Measurements from ENCODE around the gene LCLAT1. TPM values are rescaled to one million over a fixed set of nuclear protein-coding genes. Genes with fewer than 3 reads are reported as not detected.

Gene LCLAT1
- total RNA-seq, 1 donor from 2014 or later, result 18.8 TPM

DNA sequence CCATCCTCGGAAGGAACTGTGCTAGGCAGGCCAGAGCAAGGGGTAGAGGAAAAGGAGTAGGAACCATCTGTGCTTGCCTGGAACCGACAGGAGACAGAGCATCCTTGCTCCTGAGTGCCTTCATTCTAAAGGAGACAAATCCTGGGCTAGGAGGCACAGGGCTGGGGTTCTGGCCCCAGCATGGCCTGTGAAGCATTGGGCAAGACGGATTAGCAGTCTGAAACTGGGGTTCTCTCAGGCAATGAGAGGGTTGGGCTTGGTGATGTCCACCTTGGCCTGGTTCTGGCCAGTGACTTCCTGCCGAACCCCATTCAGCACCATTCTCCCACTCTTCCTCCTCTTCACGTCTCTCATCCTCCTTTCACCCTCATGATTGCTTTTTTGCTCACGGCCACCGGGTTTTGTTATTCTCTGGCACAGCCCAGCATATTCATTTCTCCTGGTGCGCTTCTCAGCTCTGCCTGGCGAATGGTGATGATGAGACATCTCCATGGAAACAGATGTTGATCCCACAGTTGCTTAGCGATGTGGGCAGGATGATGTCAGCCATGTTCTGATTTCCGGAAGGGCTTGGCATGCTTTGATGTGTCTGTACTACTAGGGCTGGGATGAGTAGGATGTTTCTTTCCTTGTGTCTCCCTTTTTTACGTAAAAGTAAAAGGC lies 232.5 kb downstream of the LCLAT1 start:
- no peak overlapping the region for H3K27ac ChIP-seq (ENCODE audit: low read depth, low read length)
- H3K36me3 ChIP-seq (ENCODE audit: control insufficient read depth in 3 of 3, insufficient read depth in 3 of 3, low read length in 3 of 3), result no peaks in the 10 kb centered on the region
- no peaks in the 10 kb centered on the region for H3K27me3 ChIP-seq (ENCODE audit: control insufficient read depth in 3 of 3, insufficient read depth in 3 of 3, low read length in 3 of 3)
- H3K4me3 ChIP-seq (ENCODE audit: low read length in 3 of 3), result no peak overlapping the region
- no peaks in the 10 kb centered on the region for H3K4me1 ChIP-seq (ENCODE audit: control insufficient read depth in 3 of 3, insufficient read depth in 3 of 3, low read length in 3 of 3)
- H3K9me3 ChIP-seq (ENCODE audit: control insufficient read depth in 3 of 3, low read length in 3 of 3), result no peaks in the 10 kb centered on the region
- H3K9ac ChIP-seq (ENCODE audit: low read depth in 1 of 3, low read length in 3 of 3), result no peak overlapping the region

DNA sequence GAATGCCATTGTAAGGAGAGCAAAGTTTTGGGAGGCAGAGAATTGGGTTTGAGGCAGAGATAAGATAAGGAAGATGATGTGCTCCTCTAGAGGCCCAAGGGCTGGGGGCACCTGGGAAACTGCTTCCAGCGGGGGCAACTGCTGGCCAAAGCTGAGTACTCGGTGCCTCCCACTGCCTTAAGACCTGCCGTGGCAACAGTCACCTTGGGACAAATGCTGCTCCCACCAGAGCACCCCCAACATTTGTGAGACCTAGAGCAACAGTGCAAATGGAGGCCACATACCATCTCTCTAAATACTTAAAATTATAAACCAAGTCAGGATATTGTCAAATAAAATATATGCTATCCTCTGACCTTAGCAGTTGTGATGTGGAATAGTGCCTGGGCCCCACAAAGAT lies 233.1 kb downstream of the LCLAT1 start:
- Histone ChIP-seq H3K4me1 (ENCODE audit: control insufficient read depth in 3 of 3, insufficient read depth in 3 of 3, low read length in 3 of 3) (no peaks in the 10 kb centered on the region), H3K9ac (ENCODE audit: low read depth in 1 of 3, low read length in 3 of 3) (no peak overlapping the region), H3K9me3 (ENCODE audit: control insufficient read depth in 3 of 3, low read length in 3 of 3) (no peaks in the 10 kb centered on the region), H3K36me3 (ENCODE audit: control insufficient read depth in 3 of 3, insufficient read depth in 3 of 3, low read length in 3 of 3) (no peaks in the 10 kb centered on the region), H3K27me3 (ENCODE audit: control insufficient read depth in 3 of 3, insufficient read depth in 3 of 3, low read length in 3 of 3) (no peaks in the 10 kb centered on the region), H3K4me3 (ENCODE audit: low read length in 3 of 3) (no peak overlapping the region), H3K27ac (ENCODE audit: low read depth, low read length) (no peak overlapping the region)

GRCh38 chr2:30681022-30681421 lies 234.0 kb downstream of the LCLAT1 start:
- no peak overlapping the region for H3K9ac ChIP-seq (ENCODE audit: low read depth in 1 of 3, low read length in 3 of 3)
- H3K36me3 ChIP-seq (ENCODE audit: control insufficient read depth in 3 of 3, insufficient read depth in 3 of 3, low read length in 3 of 3), result no peaks in the 10 kb centered on the region
- no peaks in the 10 kb centered on the region for H3K4me1 ChIP-seq (ENCODE audit: control insufficient read depth in 3 of 3, insufficient read depth in 3 of 3, low read length in 3 of 3)
- H3K27me3 ChIP-seq (ENCODE audit: control insufficient read depth in 3 of 3, insufficient read depth in 3 of 3, low read length in 3 of 3), result no peaks in the 10 kb centered on the region
- H3K9me3 ChIP-seq (ENCODE audit: control insufficient read depth in 3 of 3, low read length in 3 of 3), result no peaks in the 10 kb centered on the region
- no peak overlapping the region for H3K4me3 ChIP-seq (ENCODE audit: low read length in 3 of 3)
- no peak overlapping the region for H3K27ac ChIP-seq (ENCODE audit: low read depth, low read length)

DNA sequence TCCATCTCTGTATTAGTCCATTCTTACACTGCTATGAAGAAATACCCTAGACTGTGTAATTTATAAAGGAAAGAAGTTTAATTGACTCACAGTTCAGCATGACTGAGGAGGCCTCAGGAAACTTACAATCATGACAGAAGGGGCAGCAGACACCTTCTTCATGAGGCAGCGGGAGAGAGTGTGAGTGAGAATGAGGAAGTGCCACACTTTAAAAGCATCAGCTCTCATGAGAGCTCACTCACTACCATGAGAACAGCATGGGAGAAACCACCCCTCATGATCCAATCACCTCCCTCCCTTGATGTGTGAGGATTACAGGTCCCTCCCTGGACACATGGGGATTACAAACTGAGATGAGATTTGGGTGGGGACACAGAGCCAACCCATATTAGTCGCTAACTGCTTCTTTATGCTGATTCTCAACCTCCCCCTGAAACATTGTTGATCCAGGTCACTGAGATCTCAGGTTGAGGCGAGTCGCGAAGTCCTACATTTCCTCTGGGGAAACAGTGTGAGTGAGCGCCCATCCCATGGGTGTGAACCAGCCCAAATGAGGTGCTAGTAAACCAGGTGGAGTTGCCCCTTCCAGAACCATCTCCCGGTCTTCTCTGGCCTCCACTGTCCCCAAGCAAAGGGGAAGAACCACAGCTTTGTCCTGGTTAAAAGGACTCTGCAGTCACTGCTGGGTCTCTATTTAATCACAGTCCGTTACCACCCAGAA lies 236.3 kb downstream of the LCLAT1 start:
- Histone ChIP-seq H3K4me3 (ENCODE audit: low read length in 3 of 3) (no peak overlapping the region), H3K4me1 (ENCODE audit: control insufficient read depth in 3 of 3, insufficient read depth in 3 of 3, low read length in 3 of 3) (peaks cover 0 to 2% (median 0%) of the 10 kb centered on the region in 3 donors), H3K9ac (ENCODE audit: low read depth in 1 of 3, low read length in 3 of 3) (no peak overlapping the region), H3K36me3 (ENCODE audit: control insufficient read depth in 3 of 3, insufficient read depth in 3 of 3, low read length in 3 of 3) (no peaks in the 10 kb centered on the region), H3K27me3 (ENCODE audit: control insufficient read depth in 3 of 3, insufficient read depth in 3 of 3, low read length in 3 of 3) (no peaks in the 10 kb centered on the region), H3K27ac (ENCODE audit: low read depth, low read length) (no peak overlapping the region), H3K9me3 (ENCODE audit: control insufficient read depth in 3 of 3, low read length in 3 of 3) (no peaks in the 10 kb centered on the region)

DNA sequence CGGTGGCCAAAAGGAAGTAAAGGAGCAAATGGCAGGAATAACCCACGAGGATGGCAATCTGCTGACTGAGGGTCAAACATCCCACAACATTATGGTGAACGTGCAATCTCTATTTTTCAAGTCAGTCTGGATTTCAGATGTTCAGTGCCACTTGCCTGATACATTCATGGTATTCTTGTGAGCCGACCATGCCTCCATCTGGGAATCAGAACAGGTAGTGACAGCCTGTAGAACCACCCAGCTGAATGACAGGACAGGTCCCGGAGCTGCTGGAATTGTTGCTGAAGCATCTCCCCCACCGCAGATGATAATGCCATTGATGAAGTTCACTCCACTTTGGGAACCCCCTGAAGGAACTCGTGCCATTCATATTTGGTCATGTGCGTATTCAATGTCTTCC lies 237.0 kb downstream of the LCLAT1 start:
- Histone ChIP-seq H3K27ac (ENCODE audit: low read depth, low read length) (no peak overlapping the region), H3K36me3 (ENCODE audit: control insufficient read depth in 3 of 3, insufficient read depth in 3 of 3, low read length in 3 of 3) (no peaks in the 10 kb centered on the region), H3K4me3 (ENCODE audit: low read length in 3 of 3) (no peak overlapping the region), H3K27me3 (ENCODE audit: control insufficient read depth in 3 of 3, insufficient read depth in 3 of 3, low read length in 3 of 3) (no peaks in the 10 kb centered on the region), H3K9ac (ENCODE audit: low read depth in 1 of 3, low read length in 3 of 3) (no peak overlapping the region), H3K4me1 (ENCODE audit: control insufficient read depth in 3 of 3, insufficient read depth in 3 of 3, low read length in 3 of 3) (peaks cover 3 to 8% (median 4%) of the 10 kb centered on the region in 3 donors), H3K9me3 (ENCODE audit: control insufficient read depth in 3 of 3, low read length in 3 of 3) (no peaks in the 10 kb centered on the region)

DNA sequence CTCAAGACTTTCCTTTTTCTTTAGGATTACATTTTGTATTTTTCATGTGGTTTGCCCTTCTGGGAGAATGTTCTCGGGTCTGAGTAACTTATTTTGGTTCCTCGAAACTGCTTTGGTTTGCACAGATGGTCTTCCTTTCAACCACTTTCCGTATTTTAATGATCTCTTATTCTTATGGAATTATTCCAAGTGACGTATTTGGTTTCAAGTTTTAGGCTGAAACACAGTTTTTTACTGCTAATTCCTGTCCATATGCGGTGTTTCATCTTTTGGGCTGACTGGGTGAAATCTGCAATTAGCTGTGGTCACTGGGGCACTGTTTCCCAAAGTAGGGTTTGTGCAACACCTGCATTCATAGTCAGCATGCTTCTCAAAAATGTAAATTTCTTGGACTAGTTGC lies 237.5 kb downstream of the LCLAT1 start:
- H3K4me3 ChIP-seq (ENCODE audit: low read length in 3 of 3), result no peak overlapping the region
- no peaks in the 10 kb centered on the region for H3K36me3 ChIP-seq (ENCODE audit: control insufficient read depth in 3 of 3, insufficient read depth in 3 of 3, low read length in 3 of 3)
- no peak overlapping the region for H3K27ac ChIP-seq (ENCODE audit: low read depth, low read length)
- peaks cover 8 to 13% (median 9%) of the 10 kb centered on the region in 3 donors for H3K4me1 ChIP-seq (ENCODE audit: control insufficient read depth in 3 of 3, insufficient read depth in 3 of 3, low read length in 3 of 3)
- H3K9me3 ChIP-seq (ENCODE audit: control insufficient read depth in 3 of 3, low read length in 3 of 3), result no peaks in the 10 kb centered on the region
- H3K27me3 ChIP-seq (ENCODE audit: control insufficient read depth in 3 of 3, insufficient read depth in 3 of 3, low read length in 3 of 3), result no peaks in the 10 kb centered on the region
- H3K9ac ChIP-seq (ENCODE audit: low read depth in 1 of 3, low read length in 3 of 3), result no peak overlapping the region

GRCh38 chr2:30684996-30685395 lies 237.9 kb downstream of the LCLAT1 start:
- peaks cover 8 to 17% (median 14%) of the 10 kb centered on the region in 3 donors for H3K4me1 ChIP-seq (ENCODE audit: control insufficient read depth in 3 of 3, insufficient read depth in 3 of 3, low read length in 3 of 3)
- no peak overlapping the region for H3K27ac ChIP-seq (ENCODE audit: low read depth, low read length)
- no peaks in the 10 kb centered on the region for H3K9me3 ChIP-seq (ENCODE audit: control insufficient read depth in 3 of 3, low read length in 3 of 3)
- no peaks in the 10 kb centered on the region for H3K27me3 ChIP-seq (ENCODE audit: control insufficient read depth in 3 of 3, insufficient read depth in 3 of 3, low read length in 3 of 3)
- H3K36me3 ChIP-seq (ENCODE audit: control insufficient read depth in 3 of 3, insufficient read depth in 3 of 3, low read length in 3 of 3), result no peaks in the 10 kb centered on the region
- no peak overlapping the region for H3K4me3 ChIP-seq (ENCODE audit: low read length in 3 of 3)
- no peak overlapping the region for H3K9ac ChIP-seq (ENCODE audit: low read depth in 1 of 3, low read length in 3 of 3)

DNA sequence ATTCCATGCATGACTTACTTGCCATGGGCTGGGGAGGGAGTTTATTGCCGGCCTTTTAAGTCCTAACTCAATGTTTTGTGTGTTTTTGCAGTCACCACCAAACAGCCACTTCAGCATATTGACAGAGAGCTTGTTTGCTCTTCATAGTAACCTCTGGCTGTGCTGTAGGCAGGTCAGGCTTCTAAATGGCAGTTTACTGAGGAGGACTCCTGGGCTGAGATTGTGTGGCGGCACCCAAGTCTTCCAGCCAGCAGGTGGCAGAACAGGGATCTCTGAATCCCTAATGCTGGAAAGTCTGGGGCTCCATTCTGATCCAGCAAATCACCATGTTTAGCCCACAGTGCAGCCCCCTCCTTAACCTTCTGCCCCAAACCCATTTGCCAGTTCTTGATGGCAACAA lies 239.0 kb downstream of the LCLAT1 start:
- Histone ChIP-seq H3K27me3 (ENCODE audit: control insufficient read depth in 3 of 3, insufficient read depth in 3 of 3, low read length in 3 of 3) (no peaks in the 10 kb centered on the region), H3K4me3 (ENCODE audit: low read length in 3 of 3) (no peak overlapping the region), H3K36me3 (ENCODE audit: control insufficient read depth in 3 of 3, insufficient read depth in 3 of 3, low read length in 3 of 3) (no peaks in the 10 kb centered on the region), H3K27ac (ENCODE audit: low read depth, low read length) (no peak overlapping the region), H3K4me1 (ENCODE audit: control insufficient read depth in 3 of 3, insufficient read depth in 3 of 3, low read length in 3 of 3) (peaks cover 8 to 20% (median 18%) of the 10 kb centered on the region in 3 donors), H3K9ac (ENCODE audit: low read depth in 1 of 3, low read length in 3 of 3) (no peak overlapping the region), H3K9me3 (ENCODE audit: control insufficient read depth in 3 of 3, low read length in 3 of 3) (no peaks in the 10 kb centered on the region)

GRCh38 chr2:30686669-30687068 lies 239.6 kb downstream of the LCLAT1 start:
- H3K27me3 ChIP-seq (ENCODE audit: control insufficient read depth in 3 of 3, insufficient read depth in 3 of 3, low read length in 3 of 3), result no peaks in the 10 kb centered on the region
- H3K36me3 ChIP-seq (ENCODE audit: control insufficient read depth in 3 of 3, insufficient read depth in 3 of 3, low read length in 3 of 3), result no peaks in the 10 kb centered on the region
- H3K4me3 ChIP-seq (ENCODE audit: low read length in 3 of 3), result no peak overlapping the region
- no peaks in the 10 kb centered on the region for H3K9me3 ChIP-seq (ENCODE audit: control insufficient read depth in 3 of 3, low read length in 3 of 3)
- H3K9ac ChIP-seq (ENCODE audit: low read depth in 1 of 3, low read length in 3 of 3), result no peak overlapping the region
- H3K27ac ChIP-seq (ENCODE audit: low read depth, low read length), result no peak overlapping the region
- H3K4me1 ChIP-seq (ENCODE audit: control insufficient read depth in 3 of 3, insufficient read depth in 3 of 3, low read length in 3 of 3), result peaks cover 8 to 20% (median 18%) of the 10 kb centered on the region in 3 donors

- H3K9me3 ChIP-seq (ENCODE audit: control insufficient read depth in 3 of 3, low read length in 3 of 3), result no peaks in the 10 kb centered on the region
- H3K27me3 ChIP-seq (ENCODE audit: control insufficient read depth in 3 of 3, insufficient read depth in 3 of 3, low read length in 3 of 3), result no peaks in the 10 kb centered on the region
- H3K4me3 ChIP-seq (ENCODE audit: low read length in 3 of 3), result peak overlapping the region in 2 of 3 donors; percentile 13 to 30
- peak overlapping the region in 2 of 3 donors; percentile 29 to 62 for H3K9ac ChIP-seq (ENCODE audit: low read depth in 1 of 3, low read length in 3 of 3)
- no peaks in the 10 kb centered on the region for H3K36me3 ChIP-seq (ENCODE audit: control insufficient read depth in 3 of 3, insufficient read depth in 3 of 3, low read length in 3 of 3)
- H3K27ac ChIP-seq (ENCODE audit: low read depth, low read length), result no peak overlapping the region
- H3K4me1 ChIP-seq (ENCODE audit: control insufficient read depth in 3 of 3, insufficient read depth in 3 of 3, low read length in 3 of 3), result peaks cover 9 to 25% (median 22%) of the 10 kb centered on the region in 3 donors
These were observed 241.9 kb downstream of the LCLAT1 start for GRCh38 chr2:30688956-30689401.
